ENCODE measurements around the gene GGCT. TPM values are rescaled to one million over a fixed set of nuclear protein-coding genes. Genes with fewer than 3 reads are reported as not detected.

GGCT gene
- total and polyA plus RNA-seq, 3 donors from 2014 or later: 14.7 to 21.8 (median 17.8) TPM

GRCh38 chr7:30523466-30523865, 18.8 kb upstream of the GGCT start:
- no peak for TF ChIP-seq POLR2A (IDR thresholded peaks at IDR 0.05)
- TF ChIP-seq CTCF (IDR thresholded peaks at IDR 0.05): no peak
- Histone ChIP-seq H3K4me3 (no peak overlapping the region), H3K27me3 (no peaks in the 10 kb centered on the region), H3K9me3 (no peaks in the 10 kb centered on the region), H3K4me1 (no peaks in the 10 kb centered on the region), H3K36me3 (ENCODE audit: low read depth, missing control alignments) (no peaks in the 10 kb centered on the region), H3K27ac (no peak overlapping the region)
- 85 to 97% methylated on average over 2 of the region's 2 CpGs for WGBS, 2 donors
- intact Hi-C loops (cut with DNase I; ENCODE audit: low total_unique reads): no loop called here
- DNase-seq: no peak

GRCh38 chr7:30522159-30522558, 17.5 kb upstream of the GGCT start:
- Histone ChIP-seq H3K27me3 (no peaks in the 10 kb centered on the region), H3K4me3 (no peak overlapping the region), H3K9me3 (no peaks in the 10 kb centered on the region), H3K27ac (no peak overlapping the region), H3K36me3 (ENCODE audit: low read depth, missing control alignments) (no peaks in the 10 kb centered on the region), H3K4me1 (no peaks in the 10 kb centered on the region)
- DNase-seq: no peak
- intact Hi-C loops (cut with DNase I; ENCODE audit: low total_unique reads): no loop called here
- 93 to 95% methylated on average over 3 of the region's 3 CpGs for WGBS, 2 donors
- TF ChIP-seq CTCF (IDR thresholded peaks at IDR 0.05) (no peak), POLR2A (IDR thresholded peaks at IDR 0.05) (no peak)

- H3K27ac ChIP-seq: no peak overlapping the region
- TF ChIP-seq POLR2A (IDR thresholded peaks at IDR 0.05) (no peak), CTCF (IDR thresholded peaks at IDR 0.05) (no peak)
These were observed 16.9 kb upstream of the GGCT start for GRCh38 chr7:30521532-30521931.

GRCh38 chr7:30519122-30519521, 14.5 kb upstream of the GGCT start:
- Histone ChIP-seq H3K4me1 (no peaks in the 10 kb centered on the region), H3K36me3 (ENCODE audit: low read depth, missing control alignments) (no peaks in the 10 kb centered on the region), H3K9me3 (no peaks in the 10 kb centered on the region), H3K27me3 (no peaks in the 10 kb centered on the region), H3K4me3 (no peak overlapping the region), H3K27ac (no peak overlapping the region)
- WGBS, 2 donors: 92 to 97% methylated on average over 3 of the region's 3 CpGs
- DNase-seq: no peak
- TF ChIP-seq POLR2A (IDR thresholded peaks at IDR 0.05) (no peak), CTCF (IDR thresholded peaks at IDR 0.05) (no peak)
- intact Hi-C loops (cut with DNase I; ENCODE audit: low total_unique reads): no loop called here

More at GRCh38 chr7:30521532-30521931, 16.9 kb upstream of the GGCT start:
- no peaks in the 10 kb centered on the region for H3K36me3 ChIP-seq (ENCODE audit: low read depth, missing control alignments)
- 11 to 62% methylated on average over 1 of the region's 1 CpG for WGBS, 2 donors
- DNase-seq: no peak
- no peaks in the 10 kb centered on the region for H3K27me3 ChIP-seq
- intact Hi-C loops (cut with DNase I; ENCODE audit: low total_unique reads): no loop called here
- no peaks in the 10 kb centered on the region for H3K4me1 ChIP-seq
- H3K9me3 ChIP-seq: no peaks in the 10 kb centered on the region
- H3K4me3 ChIP-seq: no peak overlapping the region

GRCh38 chr7:30515761-30516160, 11.1 kb upstream of the GGCT start:
- Histone ChIP-seq H3K4me3 (no peak overlapping the region), H3K36me3 (ENCODE audit: low read depth, missing control alignments) (no peaks in the 10 kb centered on the region), H3K9me3 (no peaks in the 10 kb centered on the region), H3K27me3 (no peaks in the 10 kb centered on the region), H3K27ac (no peak overlapping the region), H3K4me1 (no peaks in the 10 kb centered on the region)
- WGBS, 2 donors: 95 to 100% methylated on average over 2 of the region's 2 CpGs
- intact Hi-C loops (cut with DNase I; ENCODE audit: low total_unique reads): no loop called here
- no peak for DNase-seq
- TF ChIP-seq CTCF (IDR thresholded peaks at IDR 0.05): no peak
- TF ChIP-seq POLR2A (IDR thresholded peaks at IDR 0.05): no peak

Data from testis (tissue), 3 donors.